AG09309 (cell line): Measurements from ENCODE around the gene COMT.

Experiments used
- DNase-seq: peaks from one replicate; pipeline ENCODE4 v3.0.0-alpha.2; 2010; ENCODE audit warnings: low read depth
- H3K4me3 ChIP-seq: 2 replicates; pipeline ENCODE4 v1.5.1; 2011; ENCODE audit warnings: mild to moderate bottlenecking, low read depth, low read length, moderate library complexity; ENCODE audit not compliant: control insufficient read depth
- CTCF ChIP-seq: IDR thresholded peaks from 2 replicates; pipeline ENCODE4 v1.5.1; 2011; ENCODE audit warnings: mild to moderate bottlenecking, low read depth, low read length, inconsistent platforms; ENCODE audit not compliant: insufficient read depth, control insufficient read depth; ENCODE audit errors: missing control alignments

Gene COMT

DNA sequence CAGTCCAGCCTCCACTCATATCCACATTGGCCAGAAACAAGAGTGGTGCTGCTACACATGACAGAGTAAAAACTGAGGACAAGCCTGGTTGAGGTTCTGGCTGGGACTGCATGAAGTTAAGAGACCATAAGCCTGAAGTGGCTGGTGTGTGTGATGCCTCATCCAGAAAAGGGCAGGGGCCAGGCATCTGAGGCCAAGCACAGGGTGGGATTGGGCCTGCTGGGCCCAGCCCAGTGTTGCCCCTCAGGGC is 49.7 kb downstream of the COMT start:
- no peak overlapping the region for H3K4me3 ChIP-seq
- DNase-seq = no peak
- no peak for TF ChIP-seq CTCF

DNA sequence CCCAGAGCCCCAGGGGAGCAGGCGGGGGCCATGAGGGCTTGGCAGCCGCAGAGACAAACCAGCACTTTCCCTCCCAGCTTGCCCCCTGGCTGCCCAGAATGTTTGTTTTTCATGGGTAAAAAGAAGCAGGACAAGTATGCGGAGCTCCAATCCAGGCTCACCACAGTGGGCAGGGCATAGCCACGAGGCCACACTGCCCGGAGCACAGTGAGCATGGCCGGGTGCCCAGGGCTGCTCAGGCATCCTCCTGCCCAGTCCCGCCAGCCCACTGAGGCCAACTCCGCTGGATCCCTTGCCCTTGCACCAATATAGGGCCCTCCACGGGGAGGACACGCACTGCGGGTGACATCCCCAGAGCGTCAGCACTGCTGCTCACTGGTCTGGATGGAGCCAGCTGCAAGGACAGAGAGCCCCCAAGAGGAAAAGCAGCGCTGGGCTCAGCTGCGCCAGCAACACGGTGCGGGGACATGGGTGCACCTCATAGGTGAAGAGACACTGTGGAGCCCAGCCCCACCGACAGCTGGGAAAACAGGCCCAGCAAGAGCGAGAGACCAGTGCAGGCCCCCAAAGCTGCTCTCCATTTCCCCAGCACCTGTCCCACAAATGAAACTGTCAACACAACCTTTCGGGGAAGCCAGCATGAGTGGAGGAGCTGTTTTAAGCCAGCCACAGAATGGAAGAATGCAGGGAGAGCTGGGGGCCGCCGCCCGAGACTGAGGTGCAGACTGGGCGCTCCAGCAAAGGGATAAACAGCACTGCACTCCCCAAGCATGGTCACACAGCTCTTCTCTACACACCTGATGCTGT is 50.3 kb downstream of the COMT start:
- no peak overlapping the region for H3K4me3 ChIP-seq
- no peak for TF ChIP-seq CTCF
- DNase-seq = no peak

GRCh38 chr22:19992481-19992911 is 50.9 kb downstream of the COMT start:
- TF ChIP-seq CTCF = no peak
- no peak overlapping the region for H3K4me3 ChIP-seq
- DNase-seq = no peak

GRCh38 chr22:19992921-19993355 is 51.4 kb downstream of the COMT start:
- TF ChIP-seq CTCF = no peak
- no peak for DNase-seq
- H3K4me3 ChIP-seq = no peak overlapping the region

GRCh38 chr22:19993926-19994325 is 52.4 kb downstream of the COMT start:
- no peak for DNase-seq
- no peak overlapping the region for H3K4me3 ChIP-seq
- TF ChIP-seq CTCF = no peak

DNA sequence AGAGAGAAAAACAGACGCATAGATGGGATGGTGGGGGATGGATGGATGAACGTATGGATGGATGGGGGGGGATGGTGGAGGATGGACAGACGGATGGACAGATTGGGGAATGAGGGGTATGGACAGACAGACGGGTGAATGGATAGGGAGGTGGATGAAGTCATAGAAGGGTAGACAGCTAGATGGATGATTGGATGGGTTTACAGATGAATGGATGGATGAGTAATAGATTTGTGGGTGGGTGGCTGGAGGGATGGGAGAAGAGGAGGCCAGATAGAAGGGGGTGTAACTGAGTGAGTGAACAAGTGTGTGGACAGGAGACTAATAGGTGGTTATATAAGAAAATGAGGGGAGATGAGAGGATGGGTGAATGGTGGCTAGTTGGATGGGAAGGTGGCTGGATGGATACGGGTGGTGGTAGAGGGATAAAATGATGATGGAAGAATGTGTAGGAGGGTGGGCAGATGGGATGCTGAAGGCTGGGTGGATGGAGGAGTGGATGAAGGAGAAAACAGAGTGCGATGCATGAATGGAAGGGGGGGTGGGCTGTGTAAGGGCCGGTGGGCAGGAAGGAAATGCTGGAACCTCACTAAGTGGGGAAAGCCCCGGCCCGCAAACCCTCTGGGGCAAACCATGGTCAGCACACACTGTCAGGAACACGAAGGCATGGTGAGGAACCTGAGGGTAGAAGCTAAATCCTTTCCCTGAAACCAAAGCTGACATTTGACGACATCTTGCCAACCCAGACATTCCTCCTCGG is 53.5 kb downstream of the COMT start:
- no peak for DNase-seq
- TF ChIP-seq CTCF = no peak
- H3K4me3 ChIP-seq = no peak overlapping the region
